CD14-positive monocyte (primary cell): Measurements from ENCODE around the gene GRK5. TPM values are rescaled to one million over a fixed set of nuclear protein-coding genes. Genes with fewer than 3 reads are reported as not detected.

Experiments used
- DNase-seq, 3 donors: peaks; one replicate each; pipeline ENCODE4 v3.0.0-alpha.2; 2011 to 2022
- H2AFZ ChIP-seq: 2 replicates; pipeline ENCODE4 v1.6.0; 2012; ENCODE audit warnings: mild to moderate bottlenecking, low read depth, low read length, inconsistent platforms; ENCODE audit not compliant: insufficient read depth, poor library complexity, severe bottlenecking
- H3K27ac ChIP-seq, 2 donors: 1 replicate in 1 of 2; 2 replicates in 1 of 2; pipeline ENCODE4 v1.5.1; 2012 to 2013; ENCODE audit warnings: low read length in 2 of 2, control low read depth in 1 of 2, inconsistent platforms in 1 of 2, low read depth in 1 of 2, mild to moderate bottlenecking in 1 of 2
- H3K27me3 ChIP-seq, 2 donors: one replicate each; pipeline versions ENCODE4 v1.6.0 to v1.6.1; 2011 to 2013; ENCODE audit warnings: low read length in 2 of 2; ENCODE audit not compliant: control insufficient read depth in 2 of 2, insufficient read depth in 2 of 2
- H3K36me3 ChIP-seq, 2 donors: replicated peaks in 1 of 2; 1 replicate in 1 of 2; 2 replicates in 1 of 2; pipeline versions ENCODE4 v1.5.1 to v1.6.1; 2012 to 2013; ENCODE audit warnings: low read length in 2 of 2, control low read depth in 1 of 2, inconsistent platforms in 1 of 2, mild to moderate bottlenecking in 1 of 2; ENCODE audit not compliant: insufficient read depth in 2 of 2, control insufficient read depth in 1 of 2
- H3K4me1 ChIP-seq, 2 donors: 1 replicate in 1 of 2; 2 replicates in 1 of 2; pipeline versions ENCODE4 v1.5.1 to v1.6.1; 2012 to 2013; ENCODE audit warnings: low read length in 2 of 2, control low read depth in 1 of 2, inconsistent platforms in 1 of 2, mild to moderate bottlenecking in 1 of 2, moderate library complexity in 1 of 2; ENCODE audit not compliant: insufficient read depth in 2 of 2, control insufficient read depth in 1 of 2
- H3K4me2 ChIP-seq: replicated peaks from 2 replicates; pipeline ENCODE3; 2012; ENCODE audit warnings: low read length, moderate library complexity, mild to moderate bottlenecking; ENCODE audit not compliant: poor library complexity, severe bottlenecking; ENCODE audit errors: extremely low read depth
- H3K4me3 ChIP-seq, 3 experiments: fragments of 200-600 bp in 1 of 3; sonication (generic) in 1 of 3; replicated peaks in 1 of 3; 1 replicate in 2 of 3; 2 replicates in 1 of 3; pipeline ENCODE4 v1.5.1; 2011 to 2013; ENCODE audit warnings: low read length in 3 of 3, mild to moderate bottlenecking in 3 of 3, control low read depth in 2 of 3, low read depth in 2 of 3, inconsistent platforms in 1 of 3, moderate library complexity in 1 of 3
- H3K79me2 ChIP-seq: 2 replicates; pipeline ENCODE4 v1.6.0; 2012; ENCODE audit warnings: mild to moderate bottlenecking, control low read depth, inconsistent platforms, low read length, moderate library complexity; ENCODE audit not compliant: insufficient read depth
- H3K9ac ChIP-seq: 2 replicates; pipeline ENCODE4 v1.6.0; 2017; ENCODE audit warnings: low read length, mild to moderate bottlenecking; ENCODE audit not compliant: insufficient read depth, poor library complexity, severe bottlenecking
- H3K9me3 ChIP-seq, 2 donors: replicated peaks in 1 of 2; 1 replicate in 1 of 2; 2 replicates in 1 of 2; pipeline versions ENCODE4 v1.5.1 to v1.6.1; 2012 to 2013; ENCODE audit warnings: low read length in 2 of 2, control low read depth in 1 of 2; ENCODE audit not compliant: control insufficient read depth in 1 of 2, insufficient read depth in 1 of 2
- H4K20me1 ChIP-seq: 2 replicates; pipeline ENCODE4 v1.6.0; 2012; ENCODE audit warnings: mild to moderate bottlenecking, low read length, control low read depth, moderate library complexity; ENCODE audit not compliant: insufficient read depth
- H3K27ac Mint-ChIP-seq, 7 donors: one replicate each; pipeline ENCODE4 v1.8.0; 2020; ENCODE audit warnings: mild to moderate bottlenecking in 7 of 7, mixed read lengths in 7 of 7, moderate library complexity in 6 of 7, inconsistent platforms in 2 of 7
- H3K27me3 Mint-ChIP-seq, 3 donors: one replicate each; pipeline ENCODE4 v1.8.0; 2021 to 2022; ENCODE audit warnings: low read depth in 3 of 3, mild to moderate bottlenecking in 3 of 3, mixed read lengths in 3 of 3, moderate library complexity in 3 of 3, inconsistent platforms in 1 of 3
- H3K36me3 Mint-ChIP-seq, 2 donors: one replicate each; pipeline ENCODE4 v1.8.0; 2020; ENCODE audit warnings: mixed read lengths in 2 of 2, inconsistent platforms in 1 of 2, mild to moderate bottlenecking in 1 of 2
- H3K4me1 Mint-ChIP-seq: one replicate; pipeline ENCODE4 v1.8.0; 2020; ENCODE audit warnings: mild to moderate bottlenecking, mixed read lengths
- H3K4me3 Mint-ChIP-seq, 2 donors: one replicate each; pipeline ENCODE4 v1.8.0; 2020; ENCODE audit warnings: mild to moderate bottlenecking in 2 of 2, mixed read lengths in 2 of 2, moderate library complexity in 1 of 2
- H3K9me3 Mint-ChIP-seq, 7 donors: one replicate each; pipeline ENCODE4 v1.8.0; 2020 to 2022; ENCODE audit warnings: mixed read lengths in 7 of 7, mild to moderate bottlenecking in 6 of 7, moderate library complexity in 6 of 7, inconsistent platforms in 2 of 7
- WGBS: methylation state at CpG from one replicate; pipeline ENCODE4 v1.1.5; 2013; ENCODE audit warnings: missing lambda C conversion rate; ENCODE audit not compliant: insufficient coverage; 5-methylcytosine and 5-hydroxymethylcytosine counted together
- intact Hi-C, 2 donors: fragments of 100-400 bp; cut with micrococcal nuclease; formaldehyde crosslinking; loops; one replicate each; pipeline versions ENCODE4 v1.15.0 to v1.15.1; 2023
- polyA plus RNA-seq, 3 donors: library from polyadenylated mRNA; depleted of rRNA in 1 of 3; unstranded in 2 of 3; stranded (reverse) in 1 of 3; fragments of 300-500 nt in 2 of 3; fragments of >200 nt in 1 of 3; fragmentation: Illumina TruSeq in 2 of 3; gene quantifications; 1 replicate in 2 of 3; 2 replicates in 1 of 3; pipeline ENCODE4 v1.2.3, GENCODE V29; 2012 to 2021
- TF ChIP-seq, protein P1 (sequence below): fragments of 200-600 bp; IDR thresholded peaks from one replicate; pipeline ENCODE4 v1.8.0; 2022; ENCODE audit warnings: antibody characterized with exemption, mild to moderate bottlenecking

The GRK5 gene
- polyA plus RNA-seq, 3 donors, result 1.2 to 6.5 (median 2.8) TPM

- Mint-ChIP-seq H3K4me3 (no peak overlapping the region), H3K4me1 (peaks cover 17% of the 10 kb centered on the region), H3K36me3 (peaks cover 7 to 14% of the 10 kb centered on the region in 2 donors), H3K9me3 (peaks cover 0 to 4% (median 0%) of the 10 kb centered on the region in 7 donors), H3K27me3 (peaks cover 0 to 3% (median 2%) of the 10 kb centered on the region in 3 donors), H3K27ac (no peak overlapping the region)
- no peak overlapping the region for H3K4me2 ChIP-seq
- H3K9ac ChIP-seq, result no peak overlapping the region
- no peak overlapping the region for H3K4me3 ChIP-seq
- no peak for DNase-seq
- H3K79me2 ChIP-seq, result no peaks in the 10 kb centered on the region
- no peaks in the 10 kb centered on the region for H3K36me3 ChIP-seq
- 100% methylated on average over 4 of the region's 10 CpGs for WGBS
- H2AFZ ChIP-seq, result no peak overlapping the region
- TF ChIP-seq, protein P1, sequence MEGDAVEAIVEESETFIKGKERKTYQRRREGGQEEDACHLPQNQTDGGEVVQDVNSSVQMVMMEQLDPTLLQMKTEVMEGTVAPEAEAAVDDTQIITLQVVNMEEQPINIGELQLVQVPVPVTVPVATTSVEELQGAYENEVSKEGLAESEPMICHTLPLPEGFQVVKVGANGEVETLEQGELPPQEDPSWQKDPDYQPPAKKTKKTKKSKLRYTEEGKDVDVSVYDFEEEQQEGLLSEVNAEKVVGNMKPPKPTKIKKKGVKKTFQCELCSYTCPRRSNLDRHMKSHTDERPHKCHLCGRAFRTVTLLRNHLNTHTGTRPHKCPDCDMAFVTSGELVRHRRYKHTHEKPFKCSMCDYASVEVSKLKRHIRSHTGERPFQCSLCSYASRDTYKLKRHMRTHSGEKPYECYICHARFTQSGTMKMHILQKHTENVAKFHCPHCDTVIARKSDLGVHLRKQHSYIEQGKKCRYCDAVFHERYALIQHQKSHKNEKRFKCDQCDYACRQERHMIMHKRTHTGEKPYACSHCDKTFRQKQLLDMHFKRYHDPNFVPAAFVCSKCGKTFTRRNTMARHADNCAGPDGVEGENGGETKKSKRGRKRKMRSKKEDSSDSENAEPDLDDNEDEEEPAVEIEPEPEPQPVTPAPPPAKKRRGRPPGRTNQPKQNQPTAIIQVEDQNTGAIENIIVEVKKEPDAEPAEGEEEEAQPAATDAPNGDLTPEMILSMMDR, result no peak
- intact Hi-C loops, result no loop called here
- no peaks in the 10 kb centered on the region for H3K9me3 ChIP-seq
- no peaks in the 10 kb centered on the region for H3K27me3 ChIP-seq
- H3K4me1 ChIP-seq, result no peaks in the 10 kb centered on the region
- peaks cover 11% of the 10 kb centered on the region for H4K20me1 ChIP-seq
- H3K27ac ChIP-seq, result no peak overlapping the region
These were observed 45.2 kb downstream of the GRK5 start for GRCh38 chr10:119252470-119253151.

DNA sequence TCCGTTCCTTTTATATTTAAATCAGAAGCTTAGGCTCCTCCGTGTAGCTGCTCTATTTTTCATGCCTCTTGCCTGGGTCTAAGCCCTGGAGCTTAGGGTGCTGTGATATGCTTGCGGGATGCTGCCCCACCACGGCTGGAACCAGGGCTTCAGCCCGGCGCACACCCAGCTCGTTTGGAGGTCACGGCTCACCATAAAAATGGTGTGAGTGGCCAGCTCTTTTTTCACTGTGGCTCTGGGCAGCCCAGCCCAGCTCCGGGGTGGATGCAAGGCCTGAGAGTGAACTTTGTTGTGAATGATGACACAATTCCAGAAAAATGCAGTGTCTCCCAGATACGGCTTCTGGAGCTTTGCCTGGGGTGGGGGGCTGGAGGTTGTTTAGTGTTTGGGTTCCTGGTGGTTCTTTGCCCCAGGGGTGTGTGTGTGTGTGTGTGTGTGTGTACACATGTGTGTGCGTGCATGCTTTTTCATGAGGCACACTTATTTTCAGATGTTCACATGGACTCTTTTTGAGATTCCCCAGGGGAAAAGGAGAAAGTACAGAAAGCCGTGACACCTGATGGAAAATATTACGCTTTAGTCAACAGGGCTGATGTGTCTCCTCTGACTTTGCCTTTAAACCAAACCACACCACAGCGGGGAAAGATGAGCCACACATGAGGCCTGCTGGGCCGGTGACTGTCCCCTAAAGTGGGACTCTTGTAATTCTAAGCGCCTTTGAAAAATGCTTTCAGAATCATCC lies 46.2 kb downstream of the GRK5 start:
- Histone ChIP-seq H3K9ac (no peak overlapping the region), H3K79me2 (no peaks in the 10 kb centered on the region), H2AFZ (no peak overlapping the region), H3K4me3 (no peak overlapping the region), H3K27me3 (no peaks in the 10 kb centered on the region), H4K20me1 (peaks cover 12% of the 10 kb centered on the region), H3K27ac (no peak overlapping the region), H3K4me2 (no peak overlapping the region), H3K4me1 (no peaks in the 10 kb centered on the region), H3K36me3 (no peaks in the 10 kb centered on the region), H3K9me3 (no peaks in the 10 kb centered on the region)
- Mint-ChIP-seq H3K27ac (peak overlapping the region in 6 of 7 donors; percentile 23 to 70 (median 40)), H3K36me3 (peaks cover 7 to 14% of the 10 kb centered on the region in 2 donors), H3K4me3 (peak overlapping the region in 1 of 2 donors; percentile 43), H3K4me1 (peaks cover 17% of the 10 kb centered on the region), H3K27me3 (peaks cover 0 to 3% (median 3%) of the 10 kb centered on the region in 3 donors), H3K9me3 (peaks cover 0 to 4% (median 0%) of the 10 kb centered on the region in 7 donors)
- DNase-seq, result no peak
- 96% methylated on average over 12 of the region's 16 CpGs for WGBS
- TF ChIP-seq, protein P1, result no peak
- intact Hi-C loops, result no loop called here
